HL-60 (cell line): Measurements from ENCODE around the gene RORC.

Source experiments
- GABPA ChIP-seq: IDR thresholded peaks from 2 replicates; pipeline ENCODE4 v1.6.1; 2012; ENCODE audit warnings: low read depth
- POLR2AphosphoS5 ChIP-seq: IDR thresholded peaks from 2 replicates; pipeline ENCODE4 v1.6.1; 2012; ENCODE audit warnings: low read depth
- REST ChIP-seq: IDR thresholded peaks from 2 replicates; pipeline ENCODE4 v1.6.1; 2012; ENCODE audit warnings: low read depth; ENCODE audit not compliant: insufficient replicate concordance
- SPI1 ChIP-seq: IDR thresholded peaks from 2 replicates; pipeline ENCODE4 v1.6.1; 2012; ENCODE audit warnings: low read depth, mild to moderate bottlenecking, borderline replicate concordance
- TF ChIP-seq, protein P1 (sequence below): IDR thresholded peaks from one replicate; pipeline ENCODE4 v1.5.1; 2011; ENCODE audit warnings: low read length, control low read depth, inconsistent platforms; ENCODE audit not compliant: insufficient read depth

DNA sequence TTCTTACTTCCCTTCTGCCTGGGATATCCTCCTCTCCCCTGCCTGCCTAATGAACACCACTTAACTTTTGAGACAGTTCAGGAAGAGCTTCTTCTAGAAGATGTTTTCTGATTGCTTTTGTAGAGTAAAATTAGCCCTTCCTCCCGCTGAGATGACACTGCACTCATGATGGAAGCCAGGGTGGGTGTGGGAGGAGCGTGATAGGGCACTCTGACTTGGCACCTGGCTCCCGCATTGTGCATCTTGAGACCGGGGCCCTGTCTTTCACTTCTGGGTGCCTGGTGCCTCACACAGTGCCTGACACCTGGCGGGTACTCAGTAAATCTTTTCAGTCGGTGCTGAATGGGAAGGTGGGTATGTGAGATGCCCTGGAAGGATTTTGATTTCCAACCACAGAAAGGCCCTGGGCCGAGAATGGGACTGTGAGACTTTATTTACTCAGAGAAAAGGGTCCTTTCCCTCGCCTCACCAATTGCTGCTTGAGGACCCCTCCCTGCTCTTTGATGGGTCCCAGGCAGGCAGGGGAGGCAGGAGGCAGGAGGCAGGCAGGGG, 15.2 kb upstream of the RORC start:
- TF ChIP-seq, protein P1, sequence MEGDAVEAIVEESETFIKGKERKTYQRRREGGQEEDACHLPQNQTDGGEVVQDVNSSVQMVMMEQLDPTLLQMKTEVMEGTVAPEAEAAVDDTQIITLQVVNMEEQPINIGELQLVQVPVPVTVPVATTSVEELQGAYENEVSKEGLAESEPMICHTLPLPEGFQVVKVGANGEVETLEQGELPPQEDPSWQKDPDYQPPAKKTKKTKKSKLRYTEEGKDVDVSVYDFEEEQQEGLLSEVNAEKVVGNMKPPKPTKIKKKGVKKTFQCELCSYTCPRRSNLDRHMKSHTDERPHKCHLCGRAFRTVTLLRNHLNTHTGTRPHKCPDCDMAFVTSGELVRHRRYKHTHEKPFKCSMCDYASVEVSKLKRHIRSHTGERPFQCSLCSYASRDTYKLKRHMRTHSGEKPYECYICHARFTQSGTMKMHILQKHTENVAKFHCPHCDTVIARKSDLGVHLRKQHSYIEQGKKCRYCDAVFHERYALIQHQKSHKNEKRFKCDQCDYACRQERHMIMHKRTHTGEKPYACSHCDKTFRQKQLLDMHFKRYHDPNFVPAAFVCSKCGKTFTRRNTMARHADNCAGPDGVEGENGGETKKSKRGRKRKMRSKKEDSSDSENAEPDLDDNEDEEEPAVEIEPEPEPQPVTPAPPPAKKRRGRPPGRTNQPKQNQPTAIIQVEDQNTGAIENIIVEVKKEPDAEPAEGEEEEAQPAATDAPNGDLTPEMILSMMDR = no peak
- TF ChIP-seq POLR2AphosphoS5 (no peak), GABPA (no peak), SPI1 (no peak), REST (no peak)
